Stomach (tissue), 9 donors: ENCODE results near the gene INO80. TPM values are rescaled to one million over a fixed set of nuclear protein-coding genes. Genes with fewer than 3 reads are reported as not detected.

Source experiments
- DNase-seq, 2 donors: peaks; one replicate each; pipeline versions ENCODE4 v3.0.0 to v3.0.0-alpha.2; 2013 to 2019
- H3K27ac ChIP-seq, 5 donors: fragments of 200-600 bp in 4 of 5; sonication (generic) in 4 of 5; one replicate each; pipeline ENCODE4 v1.5.1; 2013 to 2019; ENCODE audit warnings: mild to moderate bottlenecking in 1 of 5, moderate library complexity in 1 of 5
- H3K27me3 ChIP-seq, 3 donors: fragments of 200-600 bp; sonication (generic); one replicate each; pipeline ENCODE4 v1.5.1; 2017 to 2019; ENCODE audit warnings: mixed run types in 1 of 3
- H3K36me3 ChIP-seq, 4 donors: fragments of 200-600 bp; sonication (generic); 1 replicate in 3 of 4; 2 replicates in 1 of 4; pipeline ENCODE4 v1.5.1; 2016 to 2019
- H3K4me1 ChIP-seq, 4 donors: fragments of 200-600 bp; sonication (generic); one replicate each; pipeline ENCODE4 v1.5.1; 2016 to 2019
- H3K4me3 ChIP-seq, 4 donors: fragments of 200-600 bp; sonication (generic) in 3 of 4; one replicate each; pipeline ENCODE4 v1.5.1; 2016 to 2019; ENCODE audit warnings: mild to moderate bottlenecking in 1 of 4
- H3K9me3 ChIP-seq, 4 donors: fragments of 200-600 bp; sonication (generic); one replicate each; pipeline ENCODE4 v1.5.1; 2016 to 2019
- CTCF ChIP-seq, 7 experiments: fragments of 450-650 bp in 4 of 7; fragments of 200-600 bp in 3 of 7; sonication (generic) in 3 of 7; IDR thresholded peaks; one replicate each; pipeline ENCODE4 v1.5.1; 2016 to 2019; ENCODE audit warnings: antibody characterized with exemption in 7 of 7, control low read depth in 2 of 7, mild to moderate bottlenecking in 1 of 7
- EP300 ChIP-seq: sonication (generic); formaldehyde crosslinking; IDR thresholded peaks from one replicate; pipeline ENCODE4 v1.6.1; 2017; ENCODE audit warnings: antibody characterized with exemption
- POLR2A ChIP-seq, 4 donors: fragments of 450-650 bp; IDR thresholded peaks; one replicate each; pipeline ENCODE4 v1.6.1; 2016; ENCODE audit warnings: antibody characterized with exemption in 4 of 4, control low read depth in 2 of 4, mild to moderate bottlenecking in 1 of 4, moderate library complexity in 1 of 4
- POLR2AphosphoS5 ChIP-seq, 3 donors: sonication (generic); formaldehyde crosslinking; IDR thresholded peaks; one replicate each; pipeline ENCODE4 v1.6.1; 2016; ENCODE audit warnings: antibody characterized with exemption in 3 of 3
- WGBS, 5 donors: extraction: QIAGEN DNeasy Blood & Tissue Kit in 3 of 5; methylation state at CpG; one replicate each; pipeline versions ENCODE4 v1.1.5 to v1.1.7; 2013 to 2018; 5-methylcytosine and 5-hydroxymethylcytosine counted together
- intact Hi-C: fragments of 100-400 bp; cut with DNase I; formaldehyde crosslinking; loops from one replicate; pipeline ENCODE4 v1.15.1; 2023; ENCODE audit warnings: low total_unique reads
- polyA plus RNA-seq, 3 donors: library from polyadenylated mRNA; stranded (reverse); fragments of 200-250 nt; gene quantifications; one replicate each; pipeline ENCODE4 v1.2.3, GENCODE V29; 2013
- total RNA-seq, 5 donors: library from RNA; depleted of rRNA; stranded (reverse); fragments of >200 nt; gene quantifications; one replicate each; pipeline versions ENCODE4 v1.1.0 to v1.2.3, GENCODE V29; 2014 to 2016
- donor health status: healthy with polysubstance abuse.
- donor health status: Bipolar disorder and iron deficiency.
- donor health status: healthy.

The INO80 gene
- total and polyA plus RNA-seq, 8 donors: 4.6 to 40.8 (median 29.2) TPM

- H3K36me3 ChIP-seq: peaks cover 68 to 100% (median 99%) of the 10 kb centered on the region in 4 donors
- no peak overlapping the region for H3K4me3 ChIP-seq
- no peak for TF ChIP-seq POLR2A (IDR thresholded peaks at IDR 0.05)
- no peak for TF ChIP-seq POLR2AphosphoS5 (IDR thresholded peaks at IDR 0.05)
- no peak for TF ChIP-seq EP300
- no peak for TF ChIP-seq CTCF (IDR thresholded peaks at IDR 0.05)
- peaks cover 0 to 11% (median 7%) of the 10 kb centered on the region in 4 donors for H3K9me3 ChIP-seq
- intact Hi-C loops: no loop called here
- DNase-seq: no peak
- WGBS, 5 donors: 94 to 96% (median 95%) methylated on average over 7 of the region's 7 CpGs
- H3K27ac ChIP-seq: no peak overlapping the region
- no peaks in the 10 kb centered on the region for H3K4me1 ChIP-seq
- no peaks in the 10 kb centered on the region for H3K27me3 ChIP-seq
Measured at GRCh38 chr15:41066516-41066915, 49.6 kb downstream of the INO80 start.

- H3K27ac ChIP-seq: no peak overlapping the region
- no peak for DNase-seq
- TF ChIP-seq POLR2A (IDR thresholded peaks at IDR 0.05) (no peak), EP300 (no peak), CTCF (IDR thresholded peaks at IDR 0.05) (no peak), POLR2AphosphoS5 (IDR thresholded peaks at IDR 0.05) (no peak)
- intact Hi-C loops: no loop called here
- peaks cover 0 to 13% (median 9%) of the 10 kb centered on the region in 4 donors for H3K9me3 ChIP-seq
- no peaks in the 10 kb centered on the region for H3K4me1 ChIP-seq
- peaks cover 56 to 100% (median 98%) of the 10 kb centered on the region in 4 donors for H3K36me3 ChIP-seq
- no peaks in the 10 kb centered on the region for H3K27me3 ChIP-seq
- no peak overlapping the region for H3K4me3 ChIP-seq
- WGBS, 5 donors: 93 to 100% (median 99%) methylated on average over 2 of the region's 2 CpGs
Measured at GRCh38 chr15:41061667-41062066, 54.4 kb downstream of the INO80 start.

GRCh38 chr15:41060505-41060904, 55.6 kb downstream of the INO80 start:
- Histone ChIP-seq H3K4me3 (no peak overlapping the region), H3K4me1 (no peaks in the 10 kb centered on the region), H3K36me3 (peaks cover 65 to 100% (median 99%) of the 10 kb centered on the region in 4 donors), H3K9me3 (peaks cover 0 to 13% (median 9%) of the 10 kb centered on the region in 4 donors), H3K27ac (no peak overlapping the region), H3K27me3 (no peaks in the 10 kb centered on the region)
- no peak for DNase-seq
- TF ChIP-seq EP300: no peak
- no peak for TF ChIP-seq CTCF (IDR thresholded peaks at IDR 0.05)
- no peak for TF ChIP-seq POLR2AphosphoS5 (IDR thresholded peaks at IDR 0.05)
- TF ChIP-seq POLR2A (IDR thresholded peaks at IDR 0.05): no peak
- intact Hi-C loops: no loop called here
- 97 to 100% (median 98%) methylated on average over 3 of the region's 3 CpGs for WGBS, 5 donors

- H3K4me3 ChIP-seq: no peak overlapping the region
- DNase-seq: no peak
- H3K4me1 ChIP-seq: no peaks in the 10 kb centered on the region
- H3K27ac ChIP-seq: no peak overlapping the region
- TF ChIP-seq CTCF (IDR thresholded peaks at IDR 0.05): no peak
- no peak for TF ChIP-seq EP300
- no peak for TF ChIP-seq POLR2AphosphoS5 (IDR thresholded peaks at IDR 0.05)
- TF ChIP-seq POLR2A (IDR thresholded peaks at IDR 0.05): no peak
- peaks cover 0 to 8% (median 2%) of the 10 kb centered on the region in 4 donors for H3K9me3 ChIP-seq
- no peaks in the 10 kb centered on the region for H3K27me3 ChIP-seq
- WGBS, 5 donors: 80 to 92% (median 85%) methylated on average over 2 of the region's 2 CpGs
- peaks cover 59 to 100% (median 99%) of the 10 kb centered on the region in 4 donors for H3K36me3 ChIP-seq
- intact Hi-C loops: no loop called here
Measured at GRCh38 chr15:41056810-41057209, 59.3 kb downstream of the INO80 start.
